ENCODE data around the gene CISTR. TPM values are rescaled to one million over a fixed set of nuclear protein-coding genes. Genes with fewer than 3 reads are reported as not detected.
"Not testable (repeated sequence)": the region's sequence is repeated elsewhere in the genome, so short reads cannot be mapped to it uniquely, and the experiment has no call there.

CISTR gene
- total RNA-seq, 1 donor from 2014 or later = not detected

- DNase-seq = not testable (repeated sequence)
These were observed 33.2 kb downstream of the CISTR start for GRCh38 chr12:53718567-53718966.

DNA sequence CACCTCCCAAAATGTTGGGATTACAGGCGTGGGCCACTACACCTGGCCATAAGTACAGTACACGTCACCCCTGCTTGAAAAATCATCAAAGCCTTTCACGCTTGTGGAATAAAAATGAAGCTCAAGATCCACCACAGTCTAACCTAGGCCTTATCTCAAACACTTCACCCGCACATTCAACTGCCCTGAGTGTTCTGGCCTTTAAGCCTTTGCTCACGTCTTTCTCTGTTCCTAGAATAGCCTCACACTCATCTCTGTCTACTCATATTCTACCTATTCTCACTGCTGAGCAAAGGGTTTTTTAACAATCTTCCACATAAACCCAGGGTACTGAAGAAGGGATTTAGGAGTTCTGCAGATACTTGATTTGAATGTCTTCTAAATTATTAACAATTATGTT lies 34.5 kb downstream of the CISTR start:
- DNase-seq = no peak

- DNase-seq = no peak
These were observed 37.8 kb downstream of the CISTR start for GRCh38 chr12:53714004-53714403.

- no peak for DNase-seq
These were observed 38.3 kb downstream of the CISTR start for GRCh38 chr12:53713516-53713915.

GRCh38 chr12:53712059-53712643 lies 39.6 kb downstream of the CISTR start:
- DNase-seq = no peak

DNA sequence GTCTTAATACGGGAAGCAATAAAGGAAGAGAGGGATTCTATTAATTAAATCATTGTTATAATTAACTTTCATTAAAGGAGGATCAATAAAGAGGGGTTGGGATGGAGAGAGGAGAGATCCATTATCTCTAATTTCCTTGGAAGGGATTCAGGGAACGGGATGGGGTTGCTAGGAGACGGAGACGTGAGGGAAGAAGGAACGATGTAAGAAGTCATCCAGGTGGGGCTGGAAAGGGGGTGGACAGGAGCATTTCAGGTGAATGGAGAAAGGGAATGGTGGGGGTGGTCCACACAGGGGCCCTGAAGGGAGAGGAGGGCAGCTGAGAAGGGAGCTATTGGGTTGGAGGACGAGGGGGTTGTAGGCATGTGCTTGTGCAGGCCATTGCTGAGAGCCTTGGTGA lies 41.7 kb downstream of the CISTR start:
- no peak for DNase-seq

DNA sequence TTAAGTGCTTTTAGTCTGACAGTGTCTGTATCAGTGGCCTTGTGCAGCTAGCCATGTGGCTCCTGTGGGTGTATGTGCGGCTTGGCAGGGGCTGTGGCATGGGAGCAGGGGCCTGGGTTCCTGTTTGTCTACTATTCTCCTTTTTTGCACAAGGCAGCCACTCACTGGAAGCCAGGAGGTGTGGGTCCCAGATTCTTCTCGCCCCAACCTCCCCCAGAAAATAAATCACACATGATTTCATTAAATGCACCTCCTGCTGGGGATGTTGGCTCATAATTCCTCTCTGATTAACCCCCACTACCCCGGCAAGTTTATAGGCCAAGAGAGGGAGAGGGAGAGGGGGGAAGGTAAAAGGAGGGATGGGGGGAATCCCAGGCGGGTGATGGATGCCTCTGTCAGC lies 42.1 kb downstream of the CISTR start:
- no peak for DNase-seq

GRCh38 chr12:53706080-53706479 lies 45.7 kb downstream of the CISTR start:
- DNase-seq = no peak

DNA sequence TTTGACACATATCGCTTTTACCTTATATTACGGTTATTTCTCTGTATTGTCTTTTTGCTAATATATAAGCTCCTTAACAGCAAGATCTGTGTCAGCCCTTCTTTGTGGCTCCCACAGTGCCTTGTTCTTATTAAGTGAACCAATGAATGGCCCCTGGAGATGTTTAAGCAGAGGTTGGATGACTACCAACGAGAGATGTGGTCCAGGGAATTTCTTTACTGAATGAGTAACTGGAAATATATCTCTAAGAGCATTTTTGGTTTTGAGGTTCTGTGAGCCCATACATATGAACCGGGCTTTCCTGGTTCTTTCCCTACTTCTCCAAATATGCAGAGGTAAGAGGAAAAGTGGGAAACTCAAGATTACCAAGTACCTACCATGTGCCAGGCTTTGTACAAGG lies 48.0 kb downstream of the CISTR start:
- no peak for DNase-seq

- DNase-seq = peak; percentile 82
These were observed 50.1 kb downstream of the CISTR start for GRCh38 chr12:53701518-53702264.

DNA sequence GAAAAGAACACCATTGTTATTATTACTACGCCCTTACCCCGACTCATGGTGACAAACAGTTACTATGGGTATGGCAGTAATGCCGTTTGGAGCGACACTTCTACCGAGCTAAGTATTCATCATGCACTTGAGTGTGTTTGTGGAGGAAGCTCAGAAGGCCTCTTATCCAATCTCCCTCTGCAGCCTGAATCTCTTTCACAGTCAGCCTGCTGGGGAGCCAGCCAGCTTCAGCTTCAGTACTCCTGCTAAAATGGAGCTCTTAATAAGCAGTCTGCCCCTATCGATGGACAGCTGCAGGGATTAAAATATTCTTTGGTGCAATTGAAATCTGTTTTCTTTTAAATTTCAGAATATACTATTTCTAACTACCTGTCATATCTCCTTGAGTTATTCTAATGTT lies 51.2 kb downstream of the CISTR start:
- DNase-seq = no peak

- DNase-seq = no peak
These were observed 52.1 kb downstream of the CISTR start for GRCh38 chr12:53699678-53700025.

DNA sequence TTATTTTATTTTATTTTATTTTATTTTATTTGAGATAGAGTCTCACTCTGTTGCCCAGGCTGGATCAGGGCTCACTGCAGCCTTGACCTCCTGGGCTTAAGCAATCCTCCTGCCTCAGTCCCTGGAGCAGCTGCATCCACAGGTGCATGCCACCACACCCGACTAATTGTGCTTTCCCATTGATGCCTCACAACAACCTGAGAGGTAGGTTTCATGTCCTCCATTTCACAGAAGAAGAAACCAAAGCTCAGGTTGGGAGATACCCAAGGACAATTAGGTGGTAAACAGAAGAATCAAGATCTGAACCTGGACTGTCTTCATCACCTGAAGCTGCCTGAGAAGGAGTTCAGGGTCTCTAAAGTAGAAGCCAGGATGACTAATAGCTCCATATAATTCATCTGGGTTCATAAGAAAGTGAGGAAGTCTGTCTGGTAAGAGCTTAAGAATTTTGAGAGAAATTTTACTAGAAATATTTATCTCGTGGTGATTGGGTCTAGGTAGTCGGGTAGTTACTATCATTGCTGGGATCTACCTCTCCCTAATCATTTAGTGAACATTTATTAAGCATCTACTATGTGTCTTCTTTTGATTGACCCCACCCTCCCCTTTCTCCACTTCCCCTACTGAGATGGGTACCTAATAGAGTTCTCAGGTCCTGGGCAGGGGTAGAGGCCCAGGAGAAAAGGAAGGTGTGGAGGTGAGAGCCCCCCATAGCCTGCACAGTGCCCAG lies 52.7 kb downstream of the CISTR start:
- no peak for DNase-seq

DNA sequence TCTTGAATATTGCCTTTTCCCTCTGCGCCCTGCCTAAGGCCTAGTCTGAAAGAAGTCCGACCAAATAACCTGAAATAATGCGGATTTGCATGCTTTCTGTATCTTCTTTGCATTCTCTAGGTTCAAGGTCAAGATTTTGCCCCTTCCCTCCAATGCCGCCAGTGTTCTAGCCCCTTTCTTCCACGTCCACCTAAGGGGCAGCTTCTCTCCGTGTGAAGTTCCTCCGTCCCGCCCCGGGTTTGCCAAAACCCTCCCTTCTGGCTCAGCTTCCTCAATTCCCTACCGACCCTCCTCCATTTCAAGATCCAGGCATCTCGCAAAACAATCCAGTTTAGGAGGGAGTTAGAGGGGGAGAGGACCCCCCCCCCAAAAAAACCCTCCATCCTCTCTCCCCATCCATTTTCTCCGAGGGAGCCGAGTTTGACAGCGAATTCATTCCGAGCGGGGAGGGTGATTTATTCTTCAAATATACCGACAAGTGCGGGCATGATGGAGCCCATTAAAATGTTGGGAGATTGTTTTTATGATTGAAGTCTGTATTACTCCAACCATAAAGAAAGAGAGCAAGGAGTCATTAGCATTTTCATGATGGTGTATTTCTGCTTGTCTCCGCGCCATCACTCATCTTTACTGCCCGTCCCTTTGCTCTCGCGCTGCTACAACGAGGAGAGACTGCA lies 55.0 kb downstream of the CISTR start:
- no peak for DNase-seq

Other genes with a start within 250 kb of the CISTR start
- not detected in 2 replicates for gene NPFF, start 244.5 kb downstream of the CISTR start, total RNA-seq
- gene ATF7, start 125.6 kb downstream of the CISTR start, total RNA-seq = 12.9 and 14.9 TPM in 2 replicates
- 130 and 195 TPM in 2 replicates for gene ATP5MC2, start 75.9 kb downstream of the CISTR start, total RNA-seq
- gene CALCOCO1, start 24.5 kb downstream of the CISTR start, total RNA-seq = 87.6 and 98.4 TPM in 2 replicates
- gene HOXC13, start 186.9 kb upstream of the CISTR start, total RNA-seq = not detected in 2 replicates
- gene HOXC12, start 202.9 kb upstream of the CISTR start, total RNA-seq = not detected in 2 replicates
- gene HOXC11, start 221.1 kb upstream of the CISTR start, total RNA-seq = not detected in 2 replicates
- not detected in 2 replicates for gene HOTAIR, start 223.0 kb upstream of the CISTR start, total RNA-seq
- 0.28 and 0.85 TPM in 2 replicates for gene HOXC10, start 233.2 kb upstream of the CISTR start, total RNA-seq
- gene HOXC9, start 248.2 kb upstream of the CISTR start, total RNA-seq = 0.28 and 0.68 TPM in 2 replicates